ENCODE measurements around the gene MEIOSIN.

DNA sequence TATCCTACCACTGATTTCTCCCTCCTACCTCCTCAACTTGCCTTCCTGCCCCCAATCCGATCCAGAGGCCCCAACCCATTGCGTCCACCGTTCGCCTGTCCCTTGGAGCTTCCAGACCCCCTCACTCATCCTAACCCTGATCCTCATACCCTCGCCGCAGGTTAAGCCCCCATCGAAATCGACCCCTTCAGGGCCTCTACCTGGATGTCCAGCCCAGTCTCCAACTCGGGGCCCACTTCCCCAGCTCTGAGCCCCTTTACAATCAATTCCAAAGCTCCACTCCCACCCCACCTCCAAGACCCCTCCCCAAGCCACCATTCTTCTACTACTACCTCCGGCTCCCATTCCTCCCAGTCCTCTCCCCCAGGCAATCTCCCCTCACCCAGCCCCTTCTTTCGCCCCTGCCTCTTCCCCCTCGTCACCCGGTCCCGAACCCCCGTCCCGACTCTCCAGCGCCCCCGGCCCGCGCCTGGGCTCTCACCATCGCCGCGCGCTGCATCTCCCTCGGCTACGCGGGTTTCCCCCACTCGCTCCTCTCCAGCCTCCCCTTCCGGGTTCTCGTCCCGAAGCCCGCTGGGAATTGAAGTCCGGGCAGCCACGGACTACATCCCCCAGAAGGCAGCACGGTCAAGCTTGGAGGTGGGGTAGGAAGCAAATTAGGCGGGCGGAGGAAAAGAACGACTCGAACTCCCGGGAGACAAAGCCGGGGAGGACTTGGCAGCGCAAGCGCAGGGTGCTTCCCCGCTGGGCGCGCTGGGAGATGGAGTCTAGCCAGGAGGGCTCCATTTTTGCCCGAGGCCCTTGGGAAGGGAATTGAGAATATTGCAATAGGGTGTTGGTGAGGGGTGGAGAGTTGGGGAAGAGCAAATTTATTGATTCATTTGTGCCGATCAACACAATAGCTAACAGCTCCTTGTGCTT is 2.6 kb upstream of the MEIOSIN start, which contains the start of gene FBXO46:
- peak; percentile 64 to 88 for TF ChIP-seq POLR2A (IDR thresholded peaks at IDR 0.05)
- TF ChIP-seq, protein P1, sequence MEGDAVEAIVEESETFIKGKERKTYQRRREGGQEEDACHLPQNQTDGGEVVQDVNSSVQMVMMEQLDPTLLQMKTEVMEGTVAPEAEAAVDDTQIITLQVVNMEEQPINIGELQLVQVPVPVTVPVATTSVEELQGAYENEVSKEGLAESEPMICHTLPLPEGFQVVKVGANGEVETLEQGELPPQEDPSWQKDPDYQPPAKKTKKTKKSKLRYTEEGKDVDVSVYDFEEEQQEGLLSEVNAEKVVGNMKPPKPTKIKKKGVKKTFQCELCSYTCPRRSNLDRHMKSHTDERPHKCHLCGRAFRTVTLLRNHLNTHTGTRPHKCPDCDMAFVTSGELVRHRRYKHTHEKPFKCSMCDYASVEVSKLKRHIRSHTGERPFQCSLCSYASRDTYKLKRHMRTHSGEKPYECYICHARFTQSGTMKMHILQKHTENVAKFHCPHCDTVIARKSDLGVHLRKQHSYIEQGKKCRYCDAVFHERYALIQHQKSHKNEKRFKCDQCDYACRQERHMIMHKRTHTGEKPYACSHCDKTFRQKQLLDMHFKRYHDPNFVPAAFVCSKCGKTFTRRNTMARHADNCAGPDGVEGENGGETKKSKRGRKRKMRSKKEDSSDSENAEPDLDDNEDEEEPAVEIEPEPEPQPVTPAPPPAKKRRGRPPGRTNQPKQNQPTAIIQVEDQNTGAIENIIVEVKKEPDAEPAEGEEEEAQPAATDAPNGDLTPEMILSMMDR (IDR thresholded peaks at IDR 0.05): peak in 1 of 6 experiments; percentile 2

Data from Peyer's patch (tissue), 4 donors.